Effector memory CD4-positive, alpha-beta T cell (primary cell): ENCODE results near the gene SETD2.
"Not testable (repeated sequence)": the region's sequence is repeated elsewhere in the genome, so short reads cannot be mapped to it uniquely, and the experiment has no call there.

Source experiments
- DNase-seq, 3 donors: peaks; one replicate each; pipeline ENCODE4 v3.0.0-alpha.2; 2020
- H3K27ac ChIP-seq: 2 replicates; pipeline ENCODE4 v1.7.0; 2013; ENCODE audit warnings: mild to moderate bottlenecking, low read length, moderate library complexity; ENCODE audit not compliant: insufficient read depth, poor library complexity, severe bottlenecking
- H3K27me3 ChIP-seq: replicated peaks from 2 replicates; pipeline ENCODE4 v1.7.0; 2013; ENCODE audit warnings: mild to moderate bottlenecking, low read length; ENCODE audit not compliant: insufficient read depth, control insufficient read depth, poor library complexity, severe bottlenecking
- H3K36me3 ChIP-seq: 2 replicates; pipeline ENCODE4 v1.7.0; 2013; ENCODE audit warnings: mild to moderate bottlenecking, low read length, moderate library complexity; ENCODE audit not compliant: control insufficient read depth, insufficient read depth
- H3K4me1 ChIP-seq: 2 replicates; pipeline ENCODE4 v1.7.0; 2013; ENCODE audit warnings: low read length, mild to moderate bottlenecking; ENCODE audit not compliant: control insufficient read depth, insufficient read depth, poor library complexity, severe bottlenecking
- H3K4me3 ChIP-seq: 2 replicates; pipeline ENCODE4 v1.7.0; 2013; ENCODE audit warnings: low read length, low read depth, mild to moderate bottlenecking; ENCODE audit not compliant: insufficient read depth, poor library complexity, severe bottlenecking
- H3K9me3 ChIP-seq: 2 replicates; pipeline ENCODE4 v1.7.0; 2013; ENCODE audit warnings: mild to moderate bottlenecking, low read length, moderate library complexity; ENCODE audit not compliant: control insufficient read depth

Gene SETD2

DNA sequence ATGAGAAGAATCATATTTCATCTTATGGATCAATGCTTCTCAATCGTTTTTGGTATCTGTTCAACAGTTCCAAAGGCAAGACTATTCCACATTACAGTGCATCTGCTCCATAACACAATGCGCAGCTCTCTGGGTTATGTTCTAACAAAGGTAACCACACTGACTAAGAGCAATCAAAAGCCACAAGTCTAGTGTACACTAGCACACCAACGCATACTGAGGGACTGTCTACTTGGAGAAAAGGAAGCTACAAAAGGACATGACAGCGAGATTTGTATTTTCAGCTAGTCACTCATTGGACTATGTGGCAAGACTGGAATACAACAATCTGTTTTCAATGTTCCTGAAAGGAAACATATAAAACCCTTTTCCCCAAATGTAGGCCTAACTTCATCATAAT, 35.8 kb downstream of the SETD2 start:
- no peak for DNase-seq
- no peaks in the 10 kb centered on the region for H3K27me3 ChIP-seq

DNA sequence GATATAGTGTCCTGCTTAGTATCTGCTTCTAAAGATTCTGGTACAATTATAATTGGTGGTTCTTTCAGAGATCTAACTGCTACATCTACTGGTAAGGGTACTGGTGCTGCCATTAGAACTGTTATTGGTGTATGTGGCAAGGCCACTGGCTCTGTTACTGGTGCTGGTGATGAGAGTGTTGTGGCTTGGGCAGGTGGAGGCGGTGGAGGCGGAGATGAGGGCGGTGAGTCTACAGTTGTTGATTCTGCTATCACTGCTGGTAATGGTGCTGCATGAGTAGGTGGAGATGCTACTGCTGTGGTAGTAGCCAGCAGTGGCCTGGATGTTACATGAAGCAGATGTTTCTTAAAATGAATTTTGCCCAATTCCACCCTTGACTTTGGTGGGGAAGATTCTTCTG, 40.1 kb downstream of the SETD2 start:
- H3K4me3 ChIP-seq: no peak overlapping the region
- peaks cover 3% of the 10 kb centered on the region for H3K4me1 ChIP-seq
- H3K36me3 ChIP-seq: peaks cover 32% of the 10 kb centered on the region
- H3K27ac ChIP-seq: no peak overlapping the region
- no peaks in the 10 kb centered on the region for H3K27me3 ChIP-seq
- no peak for DNase-seq
- H3K9me3 ChIP-seq: no peaks in the 10 kb centered on the region

More for the DNA sequence above, 35.8 kb downstream of the SETD2 start:
- Histone ChIP-seq H3K4me1 (no peaks in the 10 kb centered on the region), H3K36me3 (peaks cover 16% of the 10 kb centered on the region), H3K9me3 (no peaks in the 10 kb centered on the region), H3K4me3 (no peak overlapping the region), H3K27ac (no peak overlapping the region)

DNA sequence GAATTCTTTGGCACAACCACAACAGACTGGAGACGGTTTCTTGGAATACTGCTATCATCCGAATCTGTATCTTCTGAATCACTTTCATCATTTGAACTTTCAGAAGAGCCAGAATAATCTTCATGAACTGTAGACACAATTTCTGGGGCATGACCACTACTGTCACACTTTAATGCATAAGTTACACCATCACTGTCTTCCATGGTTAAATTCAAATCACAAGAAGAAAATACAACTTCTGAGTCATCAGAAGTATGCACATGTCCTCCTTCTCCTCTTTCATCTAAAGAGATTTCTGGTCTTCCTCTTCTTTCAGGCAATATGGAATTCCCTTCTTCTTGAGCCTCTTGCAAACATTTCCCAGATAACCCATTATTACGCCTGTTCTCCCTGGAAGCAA, 42.5 kb downstream of the SETD2 start:
- DNase-seq: no peak
- H3K9me3 ChIP-seq: no peaks in the 10 kb centered on the region
- H3K27ac ChIP-seq: no peak overlapping the region
- H3K27me3 ChIP-seq: no peaks in the 10 kb centered on the region
- H3K4me1 ChIP-seq: peaks cover 8% of the 10 kb centered on the region
- H3K36me3 ChIP-seq: peaks cover 40% of the 10 kb centered on the region
- no peak overlapping the region for H3K4me3 ChIP-seq

DNA sequence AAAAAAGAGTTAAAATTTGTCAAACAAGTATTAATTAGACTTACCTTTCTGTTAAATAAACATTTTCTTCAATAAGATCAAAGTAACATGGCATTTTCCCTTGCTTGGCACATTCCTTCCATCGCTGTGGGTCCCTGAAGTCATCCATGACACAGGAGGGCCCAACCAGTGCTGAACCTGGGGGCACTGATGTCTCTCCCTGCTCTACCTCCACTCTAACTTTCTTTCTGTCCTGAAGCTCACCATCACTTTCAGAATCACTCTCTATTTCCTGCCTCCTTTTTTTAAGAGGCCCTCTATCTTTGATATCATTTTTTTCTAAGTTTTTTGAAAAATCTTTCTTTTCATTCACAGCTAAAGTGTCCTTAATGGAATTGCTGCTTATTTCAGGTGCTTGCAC, 43.8 kb downstream of the SETD2 start:
- Histone ChIP-seq H3K4me3 (no peak overlapping the region), H3K4me1 (peaks cover 8% of the 10 kb centered on the region), H3K27me3 (no peaks in the 10 kb centered on the region), H3K27ac (no peak overlapping the region), H3K9me3 (no peaks in the 10 kb centered on the region), H3K36me3 (peaks cover 44% of the 10 kb centered on the region)
- no peak for DNase-seq

DNA sequence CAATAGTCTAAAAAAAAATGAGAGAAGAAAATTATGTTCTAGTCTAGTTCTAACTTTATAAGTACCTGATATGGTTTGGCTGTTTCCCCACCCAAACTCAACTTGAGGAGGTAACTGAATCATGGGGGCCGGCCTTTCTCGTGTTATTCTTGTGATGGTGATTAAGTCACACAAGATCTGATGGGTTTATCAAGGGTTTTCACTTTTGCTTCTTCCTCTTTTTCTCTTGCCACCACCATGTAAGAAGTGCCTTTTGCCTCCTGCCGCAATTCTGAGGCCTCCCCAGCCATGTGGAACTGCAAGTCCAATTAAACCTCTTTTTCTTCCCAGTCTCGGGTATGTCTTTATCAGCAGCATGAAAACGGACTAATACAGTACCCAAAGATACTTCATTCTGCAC, 44.5 kb downstream of the SETD2 start:
- not testable (repeated sequence) for H3K9me3 ChIP-seq, DNase-seq, H3K4me3 ChIP-seq, H3K4me1 ChIP-seq, H3K27ac ChIP-seq, H3K27me3 ChIP-seq
- H3K36me3 ChIP-seq: peaks cover 46% of the 10 kb centered on the region

DNA sequence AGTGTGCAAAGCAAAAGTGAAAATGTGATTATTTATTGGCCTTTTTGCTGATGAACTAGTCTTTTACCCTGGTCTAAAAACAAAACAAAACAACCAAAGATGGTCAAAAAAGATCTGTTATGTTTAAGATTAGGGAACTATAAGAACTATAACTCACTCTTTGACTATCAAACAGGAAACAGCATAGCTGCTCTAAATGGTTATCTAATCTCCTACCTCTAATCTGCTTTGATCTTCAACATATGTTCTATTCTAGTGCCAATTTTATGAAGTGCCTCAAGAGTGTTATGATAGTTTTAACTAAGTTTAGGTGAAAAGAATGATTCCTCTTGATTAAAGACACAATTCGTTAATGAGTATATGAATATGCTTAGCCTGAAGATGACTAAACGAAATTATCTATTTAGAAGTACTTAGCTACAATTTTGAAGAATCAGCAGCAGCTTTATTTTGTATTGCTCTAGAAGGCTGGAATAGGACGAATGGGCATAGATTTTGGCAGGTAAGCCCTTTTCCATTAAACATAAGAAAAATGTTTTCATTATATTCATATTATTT, 46.0 kb downstream of the SETD2 start:
- no peak overlapping the region for H3K27ac ChIP-seq
- no peaks in the 10 kb centered on the region for H3K9me3 ChIP-seq
- H3K36me3 ChIP-seq: peaks cover 45% of the 10 kb centered on the region
- no peak for DNase-seq
- no peak overlapping the region for H3K4me3 ChIP-seq
- H3K27me3 ChIP-seq: no peaks in the 10 kb centered on the region
- peaks cover 8% of the 10 kb centered on the region for H3K4me1 ChIP-seq

DNA sequence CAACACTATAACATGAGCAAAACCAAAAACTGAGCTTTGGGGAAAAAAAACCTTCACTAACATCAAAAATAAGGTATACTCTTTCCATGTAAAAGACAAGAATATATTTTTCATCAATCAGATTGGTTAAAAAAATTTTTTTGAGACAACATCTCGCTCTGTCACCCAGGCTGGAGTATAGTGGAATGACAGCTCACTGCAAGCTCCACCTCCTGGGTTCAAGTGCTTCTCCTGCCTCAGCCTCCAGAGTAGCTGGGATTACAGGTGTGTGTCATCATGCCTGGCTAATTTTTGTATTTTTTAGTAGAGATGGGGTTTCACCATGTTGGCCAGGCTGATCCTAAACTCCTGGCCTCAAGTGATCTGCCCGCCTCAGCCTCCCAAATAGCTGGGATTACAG, 48.4 kb downstream of the SETD2 start:
- H3K27ac ChIP-seq, H3K9me3 ChIP-seq, H3K4me1 ChIP-seq, H3K4me3 ChIP-seq, DNase-seq, H3K27me3 ChIP-seq: not testable (repeated sequence)
- peaks cover 50% of the 10 kb centered on the region for H3K36me3 ChIP-seq

DNA sequence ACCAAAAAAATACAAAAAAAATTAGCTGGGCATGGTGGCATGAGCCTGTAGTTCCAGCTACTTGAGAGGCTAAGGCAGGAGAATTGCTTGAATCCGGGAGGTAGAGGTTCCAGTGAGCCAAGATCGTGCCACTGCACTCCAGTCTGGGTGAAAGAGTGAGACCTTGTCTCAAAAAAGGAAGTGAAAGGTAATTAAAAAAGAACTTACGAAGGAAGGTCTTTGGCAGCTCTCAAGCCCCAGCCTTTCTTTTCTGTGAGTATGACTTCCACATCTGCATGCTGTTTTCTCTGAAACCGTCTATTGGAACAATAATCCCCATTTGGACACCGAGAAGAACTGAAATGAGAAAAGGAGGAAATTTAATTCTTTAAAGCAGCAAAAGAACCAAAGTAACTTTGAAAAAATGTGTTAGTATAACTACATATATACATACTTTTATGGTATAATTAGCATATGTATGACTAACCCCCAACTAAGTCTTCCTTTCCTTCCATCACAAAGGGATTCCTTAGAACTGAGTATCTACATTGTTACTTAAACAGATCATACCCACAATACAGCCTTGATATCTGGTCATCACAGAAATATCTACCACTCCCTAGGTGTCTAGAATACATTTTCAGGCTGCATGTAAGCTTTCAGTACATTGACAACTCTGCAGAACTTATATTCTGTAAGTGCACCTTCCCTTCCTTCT, 50.1 kb downstream of the SETD2 start:
- no peak overlapping the region for H3K27ac ChIP-seq
- no peaks in the 10 kb centered on the region for H3K9me3 ChIP-seq
- H3K36me3 ChIP-seq: peaks cover 49% of the 10 kb centered on the region
- H3K4me1 ChIP-seq: peaks cover 5% of the 10 kb centered on the region
- no peak for DNase-seq
- no peak overlapping the region for H3K4me3 ChIP-seq
- H3K27me3 ChIP-seq: no peaks in the 10 kb centered on the region

DNA sequence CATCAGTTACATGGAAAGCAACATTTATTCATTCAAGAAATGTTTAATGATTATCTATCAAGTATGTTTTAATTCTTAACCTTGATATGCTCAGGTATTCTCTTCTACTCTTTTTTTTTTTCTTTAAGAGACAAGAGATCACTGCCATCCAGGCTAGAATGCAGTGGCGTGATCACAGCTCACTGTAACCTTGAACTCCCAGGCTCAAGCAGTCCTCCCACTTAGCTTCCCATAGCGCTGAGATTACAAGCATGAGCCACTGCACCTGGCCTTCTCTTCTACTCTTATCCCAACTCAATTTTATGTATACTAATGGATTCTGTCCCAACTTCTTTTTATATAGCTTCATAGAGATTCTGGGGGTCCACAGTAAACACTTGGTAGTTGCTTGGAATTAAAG, 50.9 kb downstream of the SETD2 start:
- H3K36me3 ChIP-seq: peaks cover 49% of the 10 kb centered on the region
- no peaks in the 10 kb centered on the region for H3K9me3 ChIP-seq
- peaks cover 3% of the 10 kb centered on the region for H3K4me1 ChIP-seq
- DNase-seq: no peak
- H3K4me3 ChIP-seq: no peak overlapping the region
- no peak overlapping the region for H3K27ac ChIP-seq
- no peaks in the 10 kb centered on the region for H3K27me3 ChIP-seq

DNA sequence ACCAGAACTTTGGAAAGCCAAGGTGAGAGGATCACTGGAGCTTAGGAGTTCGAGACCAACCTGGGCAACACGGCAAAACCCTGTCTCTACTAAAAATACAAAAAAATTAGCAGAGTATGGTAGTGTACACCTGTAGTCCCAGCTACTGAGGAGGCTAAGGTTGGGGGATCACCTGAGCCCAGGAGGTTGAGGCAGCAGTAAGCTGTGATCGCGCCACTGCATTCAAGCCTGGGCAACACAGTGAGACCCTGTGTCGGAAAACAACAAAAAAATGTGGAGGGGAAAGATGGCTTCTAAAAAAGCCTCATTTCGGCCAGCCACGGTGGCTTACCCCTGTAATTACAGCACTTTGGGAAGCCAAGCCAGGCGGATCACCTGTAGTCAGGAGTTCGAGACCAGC, 54.5 kb downstream of the SETD2 start:
- no peak overlapping the region for H3K27ac ChIP-seq
- no peak for DNase-seq
- H3K36me3 ChIP-seq: peaks cover 32% of the 10 kb centered on the region

More for the DNA sequence above, 54.5 kb downstream of the SETD2 start:
- H3K4me3 ChIP-seq: no peak overlapping the region
- H3K9me3 ChIP-seq: no peaks in the 10 kb centered on the region
- no peaks in the 10 kb centered on the region for H3K4me1 ChIP-seq
- no peaks in the 10 kb centered on the region for H3K27me3 ChIP-seq
